KG1 (cell line): Measurements from ENCODE around the gene MYRFL.
"Not testable (repeated sequence)": the region's sequence is repeated elsewhere in the genome, so short reads cannot be mapped to it uniquely, and the experiment has no call there.

Experiments used
- DNase-seq: peaks from one replicate; lab custom pipeline; 2025; lab: John Stamatoyannopoulos, UW

MYRFL gene

GRCh38 chr12:69843608-69844007 is 18.6 kb downstream of the MYRFL start:
- no peak for DNase-seq

- no peak for DNase-seq
Measured at GRCh38 chr12:69844416-69844815, 19.4 kb downstream of the MYRFL start.

- no peak for DNase-seq
Measured at GRCh38 chr12:69844836-69845235, 19.8 kb downstream of the MYRFL start.

GRCh38 chr12:69846976-69847375 is 21.9 kb downstream of the MYRFL start:
- no peak for DNase-seq

- no peak for DNase-seq
Measured at GRCh38 chr12:69851976-69852375, 26.9 kb downstream of the MYRFL start.

- not testable (repeated sequence) for DNase-seq
Measured at GRCh38 chr12:69853176-69853961, 28.3 kb downstream of the MYRFL start.

GRCh38 chr12:69866698-69867097 is 41.7 kb downstream of the MYRFL start:
- no peak for DNase-seq

GRCh38 chr12:69868695-69869094 is 43.7 kb downstream of the MYRFL start:
- no peak for DNase-seq

GRCh38 chr12:69872804-69873203 is 47.8 kb downstream of the MYRFL start:
- no peak for DNase-seq

GRCh38 chr12:69873429-69873828 is 48.4 kb downstream of the MYRFL start:
- no peak for DNase-seq

GRCh38 chr12:69874606-69875005 is 49.6 kb downstream of the MYRFL start:
- DNase-seq: no peak

GRCh38 chr12:69875416-69875935 is 50.4 kb downstream of the MYRFL start:
- no peak for DNase-seq

- peak; percentile 61 for DNase-seq
Measured at GRCh38 chr12:69879007-69879960, 54.3 kb downstream of the MYRFL start.

- DNase-seq: no peak
Measured at GRCh38 chr12:69880571-69880970, 55.5 kb downstream of the MYRFL start.

- DNase-seq: no peak
Measured at GRCh38 chr12:69881771-69882170, 56.7 kb downstream of the MYRFL start.

- DNase-seq: no peak
Measured at GRCh38 chr12:69884386-69884785, 59.4 kb downstream of the MYRFL start.

GRCh38 chr12:69885658-69886057 is 60.6 kb downstream of the MYRFL start:
- no peak for DNase-seq

- DNase-seq: no peak
Measured at GRCh38 chr12:69886109-69886508, 61.1 kb downstream of the MYRFL start.

- no peak for DNase-seq
Measured at GRCh38 chr12:69886715-69887114, 61.7 kb downstream of the MYRFL start.

GRCh38 chr12:69888901-69889300 is 63.9 kb downstream of the MYRFL start:
- DNase-seq: no peak

GRCh38 chr12:69894800-69895383 is 69.9 kb downstream of the MYRFL start:
- DNase-seq: no peak

- no peak for DNase-seq
Measured at GRCh38 chr12:69896653-69897381, 71.8 kb downstream of the MYRFL start.
